A549 (cell line): Measurements from ENCODE around the gene FAM149B1. TPM values are rescaled to one million over a fixed set of nuclear protein-coding genes. Genes with fewer than 3 reads are reported as not detected.

Experiments used
- ATAC-seq, 2 experiments: fragments of 200-7000 bp in 1 of 2; fragments of >200 bp in 1 of 2; cut with Nextera tagmentation in 1 of 2; cut with Tn5 transposase in 1 of 2; 3 replicates each; pipeline versions ENCODE4 v1.8.0 to v1.9.1; 2018 to 2020; ENCODE audit warnings: mild to moderate bottlenecking in 1 of 2, moderate library complexity in 1 of 2
- CTCF ChIA-PET: fragments of 300-600 bp; sonication (Branson Sonifier 250); formaldehyde crosslinking; extraction: SDS; loops from one replicate; lab custom pipeline; 2021; ENCODE audit warnings: antibody characterized with exemption, inconsistent platforms; lab: Yijun Ruan, JAX
- POLR2A ChIA-PET: fragments of 350-600 bp; formaldehyde crosslinking; extraction: SDS; loops from one replicate; lab custom pipeline; 2021; ENCODE audit warnings: antibody characterized with exemption, inconsistent platforms; lab: Yijun Ruan, JAX
- DNase-seq, 2 experiments: peaks; one replicate each; pipeline versions ENCODE4 v3.0.0 to v3.0.0-alpha.2; 2011 to 2016; ENCODE audit warnings: low read depth in 1 of 2, low spot score in 1 of 2
- FAIRE-seq: peaks from 2 replicates; lab custom pipeline; 2011; peaks lifted over from hg19 to GRCh38; lab: Jason Lieb, UNC
- H3K27ac ChIP-seq, 2 experiments: fragments of >200 bp; sonication (Bioruptor Twin); formaldehyde crosslinking; 3 replicates each; pipeline ENCODE4 v1.5.1; 2016 to 2017
- H3K4me1 ChIP-seq: fragments of >200 bp; sonication (Bioruptor Twin); formaldehyde crosslinking; 3 replicates; pipeline ENCODE4 v1.6.1; 2016
- H3K4me2 ChIP-seq: fragments of >200 bp; sonication (Bioruptor Twin); formaldehyde crosslinking; 3 replicates; pipeline ENCODE4 v1.6.1; 2016
- H3K4me3 ChIP-seq: fragments of >200 bp; sonication (Bioruptor Twin); formaldehyde crosslinking; 3 replicates; pipeline ENCODE4 v1.5.1; 2016
- H3K9me3 ChIP-seq: fragments of >200 bp; sonication (Bioruptor Twin); formaldehyde crosslinking; 3 replicates; pipeline ENCODE4 v1.6.1; 2016
- BCL3 ChIP-seq: fragments of >200 bp; sonication (Bioruptor Twin); formaldehyde crosslinking; IDR thresholded peaks from 3 replicates; pipeline ENCODE4 v1.6.1; 2016
- CBX2 ChIP-seq: fragments of 200-600 bp; sonication (generic); IDR thresholded peaks from 2 replicates; pipeline ENCODE4 v1.6.1; 2016; ENCODE audit warnings: low read depth, mild to moderate bottlenecking, borderline replicate concordance
- CHD4 ChIP-seq: fragments of 200-600 bp; sonication (generic); IDR thresholded peaks from 2 replicates; pipeline ENCODE4 v1.6.1; 2016; ENCODE audit warnings: antibody characterized with exemption, mild to moderate bottlenecking, borderline replicate concordance
- CTCF ChIP-seq: fragments of >200 bp; sonication (Bioruptor Twin); formaldehyde crosslinking; IDR thresholded peaks from 3 replicates; pipeline ENCODE4 v1.5.1; 2016
- EHMT2 ChIP-seq: fragments of 200-600 bp; sonication (generic); IDR thresholded peaks from 2 replicates; pipeline ENCODE4 v1.6.1; 2016; ENCODE audit warnings: antibody characterized with exemption, low read depth, mild to moderate bottlenecking, moderate library complexity
- EP300 ChIP-seq, 2 experiments: fragments of >200 bp; sonication (Bioruptor Twin); formaldehyde crosslinking; IDR thresholded peaks; 2 replicates in 1 of 2; 3 replicates in 1 of 2; pipeline ENCODE4 v1.6.1; 2016 to 2017
- FOSB ChIP-seq: fragments of 250-450 bp; sonication (Bioruptor Pico); IDR thresholded peaks from 2 replicates; pipeline ENCODE4 v1.5.0; 2020; ENCODE audit warnings: mild to moderate bottlenecking, moderate library complexity
- FOSL2 ChIP-seq, 2 experiments: fragments of 450-650 bp in 1 of 2; fragments of >200 bp in 1 of 2; sonication (Bioruptor Twin) in 1 of 2; formaldehyde crosslinking; IDR thresholded peaks; 2 replicates each; pipeline versions ENCODE4 v1.5.0 to v1.6.1; 2016 to 2020; ENCODE audit warnings: mild to moderate bottlenecking in 1 of 2, moderate library complexity in 1 of 2
- HDAC2 ChIP-seq: fragments of 200-600 bp; sonication (generic); IDR thresholded peaks from 2 replicates; pipeline ENCODE4 v1.6.1; 2016
- HOXA7 ChIP-seq: fragments of 250-450 bp; sonication (Bioruptor Pico); IDR thresholded peaks from 2 replicates; pipeline ENCODE4 v1.5.0; 2020; ENCODE audit warnings: mild to moderate bottlenecking, moderate library complexity
- POLR2A ChIP-seq: IDR thresholded peaks from 2 replicates; pipeline ENCODE4 v1.6.1; 2012; ENCODE audit warnings: mild to moderate bottlenecking, low read length
- RARB ChIP-seq: fragments of 250-450 bp; sonication (Bioruptor Pico); IDR thresholded peaks from 2 replicates; pipeline ENCODE4 v1.8.0; 2021; ENCODE audit warnings: mild to moderate bottlenecking, moderate library complexity
- SREBF2 ChIP-seq: fragments of 450-650 bp; IDR thresholded peaks from 2 replicates; pipeline ENCODE4 v1.6.1; 2014; ENCODE audit warnings: mild to moderate bottlenecking, moderate library complexity
- TFCP2L1 ChIP-seq: fragments of 250-450 bp; sonication (Bioruptor Pico); IDR thresholded peaks from 2 replicates; pipeline ENCODE4 v1.5.0; 2021; ENCODE audit warnings: mild to moderate bottlenecking
- WGBS: methylation state at CpG from one replicate; pipeline ENCODE4 v1.1.6; 2017; ENCODE audit errors: missing lambda C conversion rate; 5-methylcytosine and 5-hydroxymethylcytosine counted together
- polyA plus RNA-seq, 4 experiments: library from polyadenylated mRNA; depleted of rRNA in 3 of 4; stranded (reverse); fragments of >200 nt; fragmentation: RNase III in 1 of 4; extraction: RNeasy Plus Mini Kit Qiagen cat#74134 plus additional on column Dnase treatment in 1 of 4; gene quantifications; 2 replicates in 3 of 4; 3 replicates in 1 of 4; pipeline ENCODE4 v1.2.3, GENCODE V29; 2011 to 2017
- TF ChIP-seq, protein P1 (sequence below): fragments of 150-350 bp; IDR thresholded peaks from 2 replicates; pipeline ENCODE4 v1.6.1; 2014; ENCODE audit warnings: low read depth, mild to moderate bottlenecking, low read length

FAM149B1 gene
- polyA plus RNA-seq, 2 of the 4 experiments (the other 2 are of a cell fraction): 6.9 to 26.7 TPM

- ATAC-seq: no peak
- FAIRE-seq: no peak
- peaks cover 36% of the 10 kb centered on the region for H3K4me1 ChIP-seq
- H3K9me3 ChIP-seq: no peaks in the 10 kb centered on the region
- no peak overlapping the region for H3K4me3 ChIP-seq
- ChIA-PET POLR2A (interaction anchor here (2.0 kb wide), 1 partner anchor 12 kb away, joined by 4 read pairs; no protein-coding TSS in a partner anchor), CTCF (interaction anchor here (1.7 kb wide), 2 partner anchors 8 to 15 kb away, joined by 4 to 10 read pairs; no protein-coding TSS in a partner anchor)
- H3K4me2 ChIP-seq: peak overlapping the region; percentile 87
- 58% methylated on average over 5 of the region's 5 CpGs for whole genome bisulfite sequencing
- no peak for DNase-seq
- TF ChIP-seq CHD4: no peak
- no peak for TF ChIP-seq BCL3
- TF ChIP-seq HOXA7 (CRISPR knock-in tag): no peak
- no peak for TF ChIP-seq FOSL2 (IDR thresholded peaks at IDR 0.05)
- no peak for TF ChIP-seq FOSL2 (CRISPR knock-in tag; IDR thresholded peaks at IDR 0.05)
- no peak for TF ChIP-seq HDAC2
- no peak for TF ChIP-seq EHMT2
- no peak for TF ChIP-seq SREBF2
- TF ChIP-seq TFCP2L1 (CRISPR knock-in tag): no peak
- no peak for TF ChIP-seq EP300 (IDR thresholded peaks at IDR 0.05)
- TF ChIP-seq, protein P1, sequence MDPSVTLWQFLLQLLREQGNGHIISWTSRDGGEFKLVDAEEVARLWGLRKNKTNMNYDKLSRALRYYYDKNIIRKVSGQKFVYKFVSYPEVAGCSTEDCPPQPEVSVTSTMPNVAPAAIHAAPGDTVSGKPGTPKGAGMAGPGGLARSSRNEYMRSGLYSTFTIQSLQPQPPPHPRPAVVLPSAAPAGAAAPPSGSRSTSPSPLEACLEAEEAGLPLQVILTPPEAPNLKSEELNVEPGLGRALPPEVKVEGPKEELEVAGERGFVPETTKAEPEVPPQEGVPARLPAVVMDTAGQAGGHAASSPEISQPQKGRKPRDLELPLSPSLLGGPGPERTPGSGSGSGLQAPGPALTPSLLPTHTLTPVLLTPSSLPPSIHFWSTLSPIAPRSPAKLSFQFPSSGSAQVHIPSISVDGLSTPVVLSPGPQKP: no peak
- peak overlapping the region; percentile 88 to 89; a peak in 4 of 6 replicates for H3K27ac ChIP-seq
These were observed 80.4 kb downstream of the FAM149B1 start for GRCh38 chr10:73248259-73248724.

GRCh38 chr10:73251683-73252444 is 83.9 kb downstream of the FAM149B1 start:
- FAIRE-seq (no peak), DNase-seq (peak; percentile 36 to 42), ATAC-seq (peak; percentile 84)
- TF ChIP-seq RARB (no peak), CTCF (no peak), POLR2A (peak; percentile 35), FOSB (CRISPR knock-in tag) (peak; percentile 68; the same call in 1 of the 2 replicates), CBX2 (no peak)
- Histone ChIP-seq H3K4me2 (peak overlapping the region; percentile 98), H3K4me1 (peaks cover 28% of the 10 kb centered on the region), H3K9me3 (no peaks in the 10 kb centered on the region), H3K4me3 (peak overlapping the region; percentile 94), H3K27ac (peak overlapping the region; percentile 94 to 95)
- WGBS: 2% methylated on average over 19 of the region's 23 CpGs
- ChIA-PET POLR2A (interaction anchor here (0.7 to 2.3 kb wide), 7 partner anchors 10 to 479 kb away, joined by 3 to 11 read pairs (median 4); partner anchors contain the start of gene CFAP70), CTCF (interaction anchor here (0.7 to 1.6 kb wide), 5 partner anchors 9 to 88 kb away, joined by 3 to 6 read pairs (median 3); no protein-coding TSS in a partner anchor)
